K562 (cell line): Measurements from ENCODE around the gene PNLIPRP1.

Experiments used
- ATF2 ChIP-seq: sonication (generic); formaldehyde crosslinking; IDR thresholded peaks from 2 replicates; pipeline ENCODE4 v1.8.1; 2022; ENCODE audit warnings: missing genetic modification reagents
- CBX8 ChIP-seq: fragments of 200-600 bp; sonication (generic); IDR thresholded peaks from 2 replicates; pipeline ENCODE4 v1.6.1; 2012; ENCODE audit warnings: borderline replicate concordance, mixed run types, low read depth, mild to moderate bottlenecking, moderate library complexity, mixed read lengths, low read length, control low read depth, inconsistent platforms; ENCODE audit not compliant: poor library complexity, severe bottlenecking; ENCODE audit errors: extremely low read depth
- NFIC ChIP-seq: fragments of 450-650 bp; IDR thresholded peaks from 2 replicates; pipeline ENCODE4 v1.6.1; 2017; ENCODE audit warnings: mild to moderate bottlenecking, inconsistent platforms
- SRSF7 ChIP-seq: fragments of 200-400 bp; formaldehyde crosslinking; optimal IDR thresholded peaks from 2 replicates; pipeline ENCODE3; 2017; ENCODE audit warnings: mild to moderate bottlenecking, low read depth, low read length
- ZBTB17 ChIP-seq: fragments of 450-650 bp; formaldehyde crosslinking; IDR thresholded peaks from 2 replicates; pipeline ENCODE4 v1.4.0; 2020; ENCODE audit warnings: mild to moderate bottlenecking
- TF ChIP-seq, protein P1 (sequence below): sonication (generic); formaldehyde crosslinking; IDR thresholded peaks from 2 replicates; pipeline ENCODE4 v1.8.0; 2022; ENCODE audit warnings: missing genetic modification reagents, mild to moderate bottlenecking, moderate library complexity, borderline replicate concordance
- TF ChIP-seq, protein P2 (sequence below), 3 experiments: IDR thresholded peaks in 2 of 3; conservative IDR thresholded peaks in 1 of 3; 2 replicates each; pipeline ENCODE4 v1.5.1; 2011 to 2012; ENCODE audit warnings: low read length in 3 of 3, mild to moderate bottlenecking in 3 of 3, control low read depth in 2 of 3, improper control_type of control experiment in 1 of 3, inconsistent platforms in 1 of 3, low read depth in 1 of 3, mixed read lengths in 1 of 3, moderate library complexity in 1 of 3; ENCODE audit not compliant: insufficient read depth in 2 of 3

GRCh38 chr10:116653885-116654284, 63.1 kb downstream of the PNLIPRP1 start:
- TF ChIP-seq, protein P1, sequence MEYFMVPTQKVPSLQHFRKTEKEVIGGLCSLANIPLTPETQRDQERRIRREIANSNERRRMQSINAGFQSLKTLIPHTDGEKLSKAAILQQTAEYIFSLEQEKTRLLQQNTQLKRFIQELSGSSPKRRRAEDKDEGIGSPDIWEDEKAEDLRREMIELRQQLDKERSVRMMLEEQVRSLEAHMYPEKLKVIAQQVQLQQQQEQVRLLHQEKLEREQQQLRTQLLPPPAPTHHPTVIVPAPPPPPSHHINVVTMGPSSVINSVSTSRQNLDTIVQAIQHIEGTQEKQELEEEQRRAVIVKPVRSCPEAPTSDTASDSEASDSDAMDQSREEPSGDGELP (CRISPR knock-in tag) = no peak
- TF ChIP-seq, protein P2, sequence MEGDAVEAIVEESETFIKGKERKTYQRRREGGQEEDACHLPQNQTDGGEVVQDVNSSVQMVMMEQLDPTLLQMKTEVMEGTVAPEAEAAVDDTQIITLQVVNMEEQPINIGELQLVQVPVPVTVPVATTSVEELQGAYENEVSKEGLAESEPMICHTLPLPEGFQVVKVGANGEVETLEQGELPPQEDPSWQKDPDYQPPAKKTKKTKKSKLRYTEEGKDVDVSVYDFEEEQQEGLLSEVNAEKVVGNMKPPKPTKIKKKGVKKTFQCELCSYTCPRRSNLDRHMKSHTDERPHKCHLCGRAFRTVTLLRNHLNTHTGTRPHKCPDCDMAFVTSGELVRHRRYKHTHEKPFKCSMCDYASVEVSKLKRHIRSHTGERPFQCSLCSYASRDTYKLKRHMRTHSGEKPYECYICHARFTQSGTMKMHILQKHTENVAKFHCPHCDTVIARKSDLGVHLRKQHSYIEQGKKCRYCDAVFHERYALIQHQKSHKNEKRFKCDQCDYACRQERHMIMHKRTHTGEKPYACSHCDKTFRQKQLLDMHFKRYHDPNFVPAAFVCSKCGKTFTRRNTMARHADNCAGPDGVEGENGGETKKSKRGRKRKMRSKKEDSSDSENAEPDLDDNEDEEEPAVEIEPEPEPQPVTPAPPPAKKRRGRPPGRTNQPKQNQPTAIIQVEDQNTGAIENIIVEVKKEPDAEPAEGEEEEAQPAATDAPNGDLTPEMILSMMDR (IDR thresholded peaks at IDR 0.05 in 2 of 3, conservative IDR thresholded peaks at IDR 0.05 in 1 of 3; ENCODE audit: insufficient read depth in 2 of 3, low read depth in 1 of 3, low read length in 3 of 3) = no peak
- TF ChIP-seq ATF2 (CRISPR knock-in tag) = no peak
- TF ChIP-seq CBX8 = no peak
- no peak for TF ChIP-seq ZBTB17
- no peak for TF ChIP-seq SRSF7
- no peak for TF ChIP-seq NFIC
